A549 (cell line): ENCODE results near the gene CEP112. TPM values are rescaled to one million over a fixed set of nuclear protein-coding genes. Genes with fewer than 3 reads are reported as not detected.

Source experiments
- ATAC-seq, 2 experiments: fragments of 200-7000 bp in 1 of 2; fragments of >200 bp in 1 of 2; cut with Nextera tagmentation in 1 of 2; cut with Tn5 transposase in 1 of 2; 3 replicates each; pipeline versions ENCODE4 v1.8.0 to v1.9.1; 2018 to 2020; ENCODE audit warnings: mild to moderate bottlenecking in 1 of 2, moderate library complexity in 1 of 2
- CTCF ChIA-PET: fragments of 300-600 bp; sonication (Branson Sonifier 250); formaldehyde crosslinking; extraction: SDS; loops from one replicate; lab custom pipeline; 2021; ENCODE audit warnings: antibody characterized with exemption, inconsistent platforms; lab: Yijun Ruan, JAX
- POLR2A ChIA-PET: fragments of 350-600 bp; formaldehyde crosslinking; extraction: SDS; loops from one replicate; lab custom pipeline; 2021; ENCODE audit warnings: antibody characterized with exemption, inconsistent platforms; lab: Yijun Ruan, JAX
- DNase-seq, 2 experiments: peaks; one replicate each; pipeline versions ENCODE4 v3.0.0 to v3.0.0-alpha.2; 2011 to 2016; ENCODE audit warnings: low read depth in 1 of 2, low spot score in 1 of 2
- FAIRE-seq: peaks from 2 replicates; lab custom pipeline; 2011; peaks lifted over from hg19 to GRCh38; lab: Jason Lieb, UNC
- H3K27ac ChIP-seq, 2 experiments: fragments of >200 bp; sonication (Bioruptor Twin); formaldehyde crosslinking; 3 replicates each; pipeline ENCODE4 v1.5.1; 2016 to 2017
- H3K4me1 ChIP-seq: fragments of >200 bp; sonication (Bioruptor Twin); formaldehyde crosslinking; 3 replicates; pipeline ENCODE4 v1.6.1; 2016
- H3K4me2 ChIP-seq: fragments of >200 bp; sonication (Bioruptor Twin); formaldehyde crosslinking; 3 replicates; pipeline ENCODE4 v1.6.1; 2016
- H3K4me3 ChIP-seq: fragments of >200 bp; sonication (Bioruptor Twin); formaldehyde crosslinking; 3 replicates; pipeline ENCODE4 v1.5.1; 2016
- H3K9me3 ChIP-seq: fragments of >200 bp; sonication (Bioruptor Twin); formaldehyde crosslinking; 3 replicates; pipeline ENCODE4 v1.6.1; 2016
- CBX2 ChIP-seq: fragments of 200-600 bp; sonication (generic); IDR thresholded peaks from 2 replicates; pipeline ENCODE4 v1.6.1; 2016; ENCODE audit warnings: low read depth, mild to moderate bottlenecking, borderline replicate concordance
- CBX8 ChIP-seq: fragments of 200-600 bp; sonication (generic); IDR thresholded peaks from 2 replicates; pipeline ENCODE4 v1.6.1; 2016
- CEBPB ChIP-seq, 2 experiments: fragments of >200 bp in 1 of 2; sonication (Bioruptor Twin) in 1 of 2; formaldehyde crosslinking in 1 of 2; IDR thresholded peaks; 2 replicates each; pipeline ENCODE4 v1.6.1; 2012 to 2016
- EHF ChIP-seq: fragments of 250-450 bp; sonication (Bioruptor Pico); IDR thresholded peaks from 2 replicates; pipeline ENCODE4 v1.5.0; 2020; ENCODE audit warnings: mild to moderate bottlenecking
- EP300 ChIP-seq, 2 experiments: fragments of >200 bp; sonication (Bioruptor Twin); formaldehyde crosslinking; IDR thresholded peaks; 2 replicates in 1 of 2; 3 replicates in 1 of 2; pipeline ENCODE4 v1.6.1; 2016 to 2017
- ESRRA ChIP-seq: fragments of 150-350 bp; IDR thresholded peaks from 2 replicates; pipeline ENCODE4 v1.6.1; 2014; ENCODE audit warnings: mild to moderate bottlenecking, low read length, borderline replicate concordance
- FOSB ChIP-seq: fragments of 250-450 bp; sonication (Bioruptor Pico); IDR thresholded peaks from 2 replicates; pipeline ENCODE4 v1.5.0; 2020; ENCODE audit warnings: mild to moderate bottlenecking, moderate library complexity
- FOXS1 ChIP-seq: fragments of 250-450 bp; sonication (Bioruptor Pico); IDR thresholded peaks from 2 replicates; pipeline ENCODE4 v1.5.0; 2020; ENCODE audit warnings: mild to moderate bottlenecking, moderate library complexity
- GATA3 ChIP-seq: IDR thresholded peaks from 2 replicates; pipeline ENCODE4 v1.6.1; 2012; ENCODE audit warnings: borderline replicate concordance
- HDAC2 ChIP-seq: fragments of 200-600 bp; sonication (generic); IDR thresholded peaks from 2 replicates; pipeline ENCODE4 v1.6.1; 2016
- HEYL ChIP-seq: fragments of 250-450 bp; sonication (Bioruptor Pico); IDR thresholded peaks from 2 replicates; pipeline ENCODE4 v1.8.0; 2021; ENCODE audit warnings: mild to moderate bottlenecking, moderate library complexity
- HOXA7 ChIP-seq: fragments of 250-450 bp; sonication (Bioruptor Pico); IDR thresholded peaks from 2 replicates; pipeline ENCODE4 v1.5.0; 2020; ENCODE audit warnings: mild to moderate bottlenecking, moderate library complexity
- HOXB5 ChIP-seq: fragments of 250-450 bp; sonication (Bioruptor Pico); IDR thresholded peaks from 2 replicates; pipeline ENCODE4 v1.5.0; 2020; ENCODE audit warnings: mild to moderate bottlenecking, moderate library complexity
- JUN ChIP-seq, 2 experiments: fragments of >200 bp; sonication (Bioruptor Twin); formaldehyde crosslinking; IDR thresholded peaks; 2 replicates in 1 of 2; 3 replicates in 1 of 2; pipeline ENCODE4 v1.6.1; 2016 to 2017
- MAX ChIP-seq: IDR thresholded peaks from 2 replicates; pipeline ENCODE4 v1.6.1; 2012
- MAZ ChIP-seq: fragments of 150-350 bp; IDR thresholded peaks from 2 replicates; pipeline ENCODE4 v1.6.1; 2014; ENCODE audit warnings: antibody characterized with exemption, low read depth, low read length, borderline replicate concordance
- MYC ChIP-seq: IDR thresholded peaks from 2 replicates; pipeline ENCODE4 v1.6.1; 2012; ENCODE audit warnings: mild to moderate bottlenecking, inconsistent platforms, low read length, improper control_type of control experiment, borderline replicate concordance
- NFE2L2 ChIP-seq: fragments of 150-350 bp; conservative IDR thresholded peaks from 2 replicates; pipeline ENCODE4 v1.6.1; 2014; ENCODE audit warnings: low read length
- NPAS2 ChIP-seq: fragments of 250-450 bp; sonication (Bioruptor Pico); IDR thresholded peaks from 2 replicates; pipeline ENCODE4 v1.8.0; 2022; ENCODE audit warnings: mild to moderate bottlenecking, moderate library complexity, borderline replicate concordance
- PBX3 ChIP-seq: IDR thresholded peaks from 2 replicates; pipeline ENCODE4 v1.6.1; 2012
- POLR2A ChIP-seq: IDR thresholded peaks from 2 replicates; pipeline ENCODE4 v1.6.1; 2012; ENCODE audit warnings: mild to moderate bottlenecking, low read length
- RARB ChIP-seq: fragments of 250-450 bp; sonication (Bioruptor Pico); IDR thresholded peaks from 2 replicates; pipeline ENCODE4 v1.8.0; 2021; ENCODE audit warnings: mild to moderate bottlenecking, moderate library complexity
- RCOR1 ChIP-seq: fragments of 150-350 bp; IDR thresholded peaks from 2 replicates; pipeline ENCODE4 v1.6.1; 2014; ENCODE audit warnings: antibody characterized with exemption, low read length, low read depth
- RFX5 ChIP-seq: fragments of 450-650 bp; IDR thresholded peaks from 2 replicates; pipeline ENCODE4 v1.7.1; 2014; ENCODE audit warnings: antibody characterized with exemption, mild to moderate bottlenecking, moderate library complexity
- SMC3 ChIP-seq: fragments of >200 bp; sonication (Bioruptor Twin); formaldehyde crosslinking; IDR thresholded peaks from 3 replicates; pipeline ENCODE4 v1.6.1; 2018; ENCODE audit warnings: inconsistent platforms
- SREBF2 ChIP-seq: fragments of 450-650 bp; IDR thresholded peaks from 2 replicates; pipeline ENCODE4 v1.6.1; 2014; ENCODE audit warnings: mild to moderate bottlenecking, moderate library complexity
- TP53 ChIP-seq: fragments of 250-450 bp; sonication (Bioruptor Pico); IDR thresholded peaks from 2 replicates; pipeline ENCODE4 v1.5.0; 2021; ENCODE audit warnings: mild to moderate bottlenecking, moderate library complexity
- USF2 ChIP-seq: fragments of 450-650 bp; IDR thresholded peaks from 2 replicates; pipeline ENCODE4 v1.6.1; 2014; ENCODE audit warnings: antibody characterized with exemption
- WGBS: methylation state at CpG from one replicate; pipeline ENCODE4 v1.1.6; 2017; ENCODE audit errors: missing lambda C conversion rate; 5-methylcytosine and 5-hydroxymethylcytosine counted together
- polyA plus RNA-seq, 4 experiments: library from polyadenylated mRNA; depleted of rRNA in 3 of 4; stranded (reverse); fragments of >200 nt; fragmentation: RNase III in 1 of 4; extraction: RNeasy Plus Mini Kit Qiagen cat#74134 plus additional on column Dnase treatment in 1 of 4; gene quantifications; 2 replicates in 3 of 4; 3 replicates in 1 of 4; pipeline ENCODE4 v1.2.3, GENCODE V29; 2011 to 2017
- TF ChIP-seq, protein P1 (sequence below): fragments of 250-450 bp; sonication (Bioruptor Pico); IDR thresholded peaks from 2 replicates; pipeline ENCODE4 v1.5.0; 2020; ENCODE audit warnings: low read depth, mild to moderate bottlenecking, moderate library complexity
- TF ChIP-seq, protein P2 (sequence below): fragments of 250-450 bp; sonication (Bioruptor Pico); IDR thresholded peaks from 2 replicates; pipeline ENCODE4 v1.5.0; 2021; ENCODE audit warnings: mild to moderate bottlenecking, moderate library complexity, borderline replicate concordance

The CEP112 gene
- polyA plus RNA-seq, 2 of the 4 experiments (the other 2 are of a cell fraction), result 9.6 to 15.2 TPM

GRCh38 chr17:66076546-66077190 lies 115.3 kb downstream of the CEP112 start:
- FAIRE-seq (no peak), DNase-seq (no peak), ATAC-seq (no peak)
- Histone ChIP-seq H3K9me3 (no peaks in the 10 kb centered on the region), H3K4me3 (no peak overlapping the region), H3K4me2 (no peak overlapping the region), H3K27ac (peak overlapping the region in 1 of 2 experiments; percentile 45; a peak in 3 of 6 replicates), H3K4me1 (0 out of 3 replicates have a peak, but pooled peaks cover 4% of the 10 kb centered on the region)
- ChIA-PET CTCF (interaction anchor here (1.0 to 1.3 kb wide), 3 partner anchors 9 to 845 kb away, joined by 3 read pairs; no protein-coding TSS in a partner anchor), POLR2A (no interaction called here)
- 85% methylated on average over 5 of the region's 5 CpGs for WGBS
- TF ChIP-seq HOXA7 (CRISPR knock-in tag) (no peak), CBX2 (no peak), CEBPB (IDR thresholded peaks at IDR 0.05) (no peak), MAZ (no peak), MYC (no peak), POLR2A (no peak), RCOR1 (no peak), SREBF2 (no peak)

- H3K4me3 ChIP-seq, result no peak overlapping the region
- ATAC-seq, result no peak
- no peak overlapping the region for H3K27ac ChIP-seq
- ChIA-PET CTCF (no interaction called here), POLR2A (no interaction called here)
- no peak for DNase-seq
- FAIRE-seq, result no peak
- no peaks in the 10 kb centered on the region for H3K9me3 ChIP-seq
- TF ChIP-seq RARB (CRISPR knock-in tag), result no peak
- no peak overlapping the region for H3K4me2 ChIP-seq
- H3K4me1 ChIP-seq, result 0 out of 3 replicates have a peak, but pooled peaks cover 4% of the 10 kb centered on the region
Observed at GRCh38 chr17:66073384-66073783, 118.5 kb downstream of the CEP112 start.

DNA sequence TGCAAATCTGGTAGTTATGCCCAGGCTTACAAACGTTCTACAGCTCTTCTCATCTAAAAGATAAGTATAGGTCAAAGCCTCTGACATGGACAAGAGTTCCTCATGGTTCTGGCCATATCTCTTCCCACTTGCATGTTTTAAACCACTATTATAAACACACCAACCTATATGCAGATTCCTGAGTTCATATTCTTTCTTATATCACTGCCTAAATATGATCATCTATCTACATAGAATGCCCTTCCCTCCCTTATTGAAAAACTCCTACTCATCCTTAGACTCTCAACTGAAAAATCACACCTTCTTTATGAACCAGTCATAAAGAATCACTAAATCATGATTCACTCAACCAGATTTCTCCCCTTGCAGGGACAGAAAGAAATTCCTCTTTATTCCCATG lies 128.2 kb downstream of the CEP112 start:
- no peak for ATAC-seq
- H3K4me1 ChIP-seq, result no peaks in the 10 kb centered on the region
- no peaks in the 10 kb centered on the region for H3K9me3 ChIP-seq
- ChIA-PET POLR2A (no interaction called here), CTCF (no interaction called here)
- H3K27ac ChIP-seq, result no peak overlapping the region
- H3K4me3 ChIP-seq, result no peak overlapping the region
- no peak for FAIRE-seq
- DNase-seq, result no peak
- no peak overlapping the region for H3K4me2 ChIP-seq
- TF ChIP-seq EP300 (IDR thresholded peaks at IDR 0.05), result no peak
- no peak for TF ChIP-seq HOXB5 (CRISPR knock-in tag)
- TF ChIP-seq SREBF2, result no peak
- no peak for TF ChIP-seq EHF (CRISPR knock-in tag)
- TF ChIP-seq HEYL (CRISPR knock-in tag), result no peak
- no peak for TF ChIP-seq CBX8
- no peak for TF ChIP-seq GATA3
- no peak for TF ChIP-seq HDAC2
- TF ChIP-seq FOXS1, result no peak
- TF ChIP-seq, protein P1, sequence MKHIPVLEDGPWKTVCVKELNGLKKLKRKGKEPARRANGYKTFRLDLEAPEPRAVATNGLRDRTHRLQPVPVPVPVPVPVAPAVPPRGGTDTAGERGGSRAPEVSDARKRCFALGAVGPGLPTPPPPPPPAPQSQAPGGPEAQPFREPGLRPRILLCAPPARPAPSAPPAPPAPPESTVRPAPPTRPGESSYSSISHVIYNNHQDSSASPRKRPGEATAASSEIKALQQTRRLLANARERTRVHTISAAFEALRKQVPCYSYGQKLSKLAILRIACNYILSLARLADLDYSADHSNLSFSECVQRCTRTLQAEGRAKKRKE, result no peak
- no peak for TF ChIP-seq TP53 (CRISPR knock-in tag)
- no peak for TF ChIP-seq NPAS2 (CRISPR knock-in tag)
- 30% methylated on average over 1 of the region's 1 CpG for WGBS

DNA sequence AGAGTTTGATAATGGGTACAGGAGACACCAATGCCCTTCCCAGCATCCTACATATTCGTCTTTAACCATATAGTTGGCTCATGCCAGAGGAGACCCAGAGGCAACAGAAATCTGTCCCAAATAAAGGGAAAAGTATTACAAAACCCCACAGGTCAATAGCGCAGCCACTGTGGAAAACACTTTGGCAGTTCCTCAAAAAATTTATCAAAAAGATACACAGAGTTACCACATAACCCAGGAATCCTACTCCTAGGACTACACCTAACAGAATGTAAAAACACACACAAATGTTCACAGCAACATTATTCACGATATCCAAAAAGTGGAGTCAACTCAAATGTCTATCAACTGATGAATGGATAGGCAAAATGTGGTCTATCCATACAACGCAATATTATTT lies 135.8 kb downstream of the CEP112 start:
- CTCF ChIA-PET, result no interaction called here
- no peak overlapping the region for H3K4me3 ChIP-seq
- FAIRE-seq, result peak; percentile 7
- DNase-seq, result no peak
- no peaks in the 10 kb centered on the region for H3K9me3 ChIP-seq
- no peak overlapping the region for H3K27ac ChIP-seq
- no peak overlapping the region for H3K4me2 ChIP-seq
- POLR2A ChIA-PET, result no interaction called here
- 89% methylated on average over 4 of the region's 4 CpGs for WGBS
- no peak for ATAC-seq
- no peaks in the 10 kb centered on the region for H3K4me1 ChIP-seq
- TF ChIP-seq RFX5 (no peak), HOXB5 (CRISPR knock-in tag) (no peak), JUN (IDR thresholded peaks at IDR 0.05) (no peak), RCOR1 (no peak), MAX (no peak), NFE2L2 (no peak), CBX8 (no peak), USF2 (no peak), SMC3 (no peak), ESRRA (no peak), NPAS2 (CRISPR knock-in tag) (no peak), RARB (CRISPR knock-in tag) (no peak), PBX3 (no peak), FOSB (CRISPR knock-in tag) (no peak)
- TF ChIP-seq, protein P2, sequence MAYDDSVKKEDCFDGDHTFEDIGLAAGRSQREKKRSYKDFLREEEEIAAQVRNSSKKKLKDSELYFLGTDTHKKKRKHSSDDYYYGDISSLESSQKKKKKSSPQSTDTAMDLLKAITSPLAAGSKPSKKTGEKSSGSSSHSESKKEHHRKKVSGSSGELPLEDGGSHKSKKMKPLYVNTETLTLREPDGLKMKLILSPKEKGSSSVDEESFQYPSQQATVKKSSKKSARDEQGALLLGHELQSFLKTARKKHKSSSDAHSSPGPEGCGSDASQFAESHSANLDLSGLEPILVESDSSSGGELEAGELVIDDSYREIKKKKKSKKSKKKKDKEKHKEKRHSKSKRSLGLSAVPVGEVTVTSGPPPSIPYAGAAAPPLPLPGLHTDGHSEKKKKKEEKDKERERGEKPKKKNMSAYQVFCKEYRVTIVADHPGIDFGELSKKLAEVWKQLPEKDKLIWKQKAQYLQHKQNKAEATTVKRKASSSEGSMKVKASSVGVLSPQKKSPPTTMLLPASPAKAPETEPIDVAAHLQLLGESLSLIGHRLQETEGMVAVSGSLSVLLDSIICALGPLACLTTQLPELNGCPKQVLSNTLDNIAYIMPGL, result no peak
